NCI-H1930 (cell line): Measurements from ENCODE around the gene ZNF319.

Experiments used
- DNase-seq, 2 experiments: peaks; one replicate each; lab custom pipeline; 2025; lab: John Stamatoyannopoulos, UW

ZNF319 gene

GRCh38 chr16:57999971-58000705 lies at the start of gene ZNF319:
Gene ZNF319 (minus strand): TSS chr16:58000672. CDS start chr16:57998265, 2,407 bp downstream.
- no peak for DNase-seq

- DNase-seq, result no peak
Measured at GRCh38 chr16:58049232-58050185, 49.0 kb upstream of the ZNF319 start.

- DNase-seq, result no peak
Measured at GRCh38 chr16:58048494-58049231, 48.2 kb upstream of the ZNF319 start.

- no peak for DNase-seq
Measured at GRCh38 chr16:58047557-58048348, 47.3 kb upstream of the ZNF319 start.

GRCh38 chr16:58046936-58047335 lies 46.5 kb upstream of the ZNF319 start:
- no peak for DNase-seq

GRCh38 chr16:58046054-58046881 lies 45.8 kb upstream of the ZNF319 start:
- no peak for DNase-seq

- no peak for DNase-seq
Measured at GRCh38 chr16:58045096-58045495, 44.6 kb upstream of the ZNF319 start.

GRCh38 chr16:58044266-58045019 lies 44.0 kb upstream of the ZNF319 start:
- no peak for DNase-seq

- no peak for DNase-seq
Measured at GRCh38 chr16:58043571-58044155, 43.2 kb upstream of the ZNF319 start.

GRCh38 chr16:58042886-58043515 lies 42.5 kb upstream of the ZNF319 start:
- DNase-seq, result no peak

- no peak for DNase-seq
Measured at GRCh38 chr16:58042001-58042885, 41.8 kb upstream of the ZNF319 start.

- no peak for DNase-seq
Measured at GRCh38 chr16:58041628-58041955, 41.1 kb upstream of the ZNF319 start.

GRCh38 chr16:58040945-58041627 lies 40.6 kb upstream of the ZNF319 start:
- DNase-seq, result no peak

- DNase-seq, result no peak
Measured at GRCh38 chr16:58040496-58040846, 40.0 kb upstream of the ZNF319 start.

GRCh38 chr16:58039829-58040495 lies 39.5 kb upstream of the ZNF319 start:
- DNase-seq, result no peak

- no peak for DNase-seq
Measured at GRCh38 chr16:58038219-58038641, 37.8 kb upstream of the ZNF319 start.
